PFSK-1 (cell line): Measurements from ENCODE around the gene LDLRAD4.

ENCODE experiments used
- FOXP2 ChIP-seq: optimal IDR thresholded peaks from 2 replicates; pipeline ENCODE3; 2011; ENCODE audit warnings: borderline replicate concordance, control low read depth, inconsistent platforms; ENCODE audit not compliant: insufficient read depth; ENCODE audit errors: extremely low read length, extremely low read depth
- POLR2AphosphoS5 ChIP-seq: IDR thresholded peaks from 2 replicates; pipeline ENCODE4 v1.6.1; 2012; ENCODE audit warnings: low read depth, mild to moderate bottlenecking, control low read depth, low read length, moderate library complexity
- REST ChIP-seq, 2 experiments: IDR thresholded peaks; 2 replicates each; pipeline versions ENCODE4 v1.6.1 to v1.8.0; 2011 to 2012; ENCODE audit warnings: low read depth in 2 of 2, low read length in 2 of 2, control low read depth in 1 of 2, inconsistent platforms in 1 of 2, mild to moderate bottlenecking in 1 of 2, moderate library complexity in 1 of 2; ENCODE audit not compliant: insufficient read depth in 1 of 2
- SIN3A ChIP-seq: IDR thresholded peaks from 2 replicates; pipeline ENCODE4 v1.6.1; 2012; ENCODE audit warnings: mild to moderate bottlenecking, low read length, moderate library complexity, borderline replicate concordance; ENCODE audit not compliant: insufficient read depth
- TAF1 ChIP-seq: IDR thresholded peaks from 2 replicates; pipeline ENCODE4 v1.6.1; 2012; ENCODE audit warnings: low read length, control low read depth, borderline replicate concordance; ENCODE audit not compliant: insufficient read depth

LDLRAD4 gene

GRCh38 chr18:13551841-13552733 is 333.5 kb downstream of the LDLRAD4 start:
- TF ChIP-seq FOXP2 (no peak), SIN3A (no peak), REST (IDR thresholded peaks at IDR 0.05; ENCODE audit: insufficient read depth in 1 of 2, low read depth in 2 of 2, low read length in 2 of 2) (no peak), POLR2AphosphoS5 (no peak), TAF1 (no peak)

GRCh38 chr18:13553449-13553848 is 334.9 kb downstream of the LDLRAD4 start:
- TF ChIP-seq FOXP2: no peak
- TF ChIP-seq POLR2AphosphoS5: no peak
- TF ChIP-seq SIN3A: no peak
- TF ChIP-seq REST (IDR thresholded peaks at IDR 0.05; ENCODE audit: insufficient read depth in 1 of 2, low read depth in 2 of 2, low read length in 2 of 2): no peak
- no peak for TF ChIP-seq TAF1

GRCh38 chr18:13555192-13555591 is 336.6 kb downstream of the LDLRAD4 start:
- no peak for TF ChIP-seq FOXP2
- TF ChIP-seq SIN3A: no peak
- no peak for TF ChIP-seq TAF1

- TF ChIP-seq SIN3A: no peak
- no peak for TF ChIP-seq REST (IDR thresholded peaks at IDR 0.05; ENCODE audit: insufficient read depth in 1 of 2, low read depth in 2 of 2, low read length in 2 of 2)
- TF ChIP-seq TAF1: no peak
- TF ChIP-seq FOXP2: no peak
- TF ChIP-seq POLR2AphosphoS5: no peak
Measured at GRCh38 chr18:13555865-13556264, 337.3 kb downstream of the LDLRAD4 start.

- TF ChIP-seq TAF1 (no peak), POLR2AphosphoS5 (no peak), FOXP2 (no peak), SIN3A (no peak), REST (IDR thresholded peaks at IDR 0.05; ENCODE audit: insufficient read depth in 1 of 2, low read depth in 2 of 2, low read length in 2 of 2) (no peak)
Measured at GRCh38 chr18:13556502-13556901, 337.9 kb downstream of the LDLRAD4 start.
